ENCODE measurements around the gene RAD51B. TPM values are rescaled to one million over a fixed set of nuclear protein-coding genes. Genes with fewer than 3 reads are reported as not detected.

The RAD51B gene
- total and polyA plus RNA-seq, 2 of the 13 experiments (the other 11 are each of a cell fraction or from before 2014, with no cell fraction given) = 7.0 to 9.5 TPM

DNA sequence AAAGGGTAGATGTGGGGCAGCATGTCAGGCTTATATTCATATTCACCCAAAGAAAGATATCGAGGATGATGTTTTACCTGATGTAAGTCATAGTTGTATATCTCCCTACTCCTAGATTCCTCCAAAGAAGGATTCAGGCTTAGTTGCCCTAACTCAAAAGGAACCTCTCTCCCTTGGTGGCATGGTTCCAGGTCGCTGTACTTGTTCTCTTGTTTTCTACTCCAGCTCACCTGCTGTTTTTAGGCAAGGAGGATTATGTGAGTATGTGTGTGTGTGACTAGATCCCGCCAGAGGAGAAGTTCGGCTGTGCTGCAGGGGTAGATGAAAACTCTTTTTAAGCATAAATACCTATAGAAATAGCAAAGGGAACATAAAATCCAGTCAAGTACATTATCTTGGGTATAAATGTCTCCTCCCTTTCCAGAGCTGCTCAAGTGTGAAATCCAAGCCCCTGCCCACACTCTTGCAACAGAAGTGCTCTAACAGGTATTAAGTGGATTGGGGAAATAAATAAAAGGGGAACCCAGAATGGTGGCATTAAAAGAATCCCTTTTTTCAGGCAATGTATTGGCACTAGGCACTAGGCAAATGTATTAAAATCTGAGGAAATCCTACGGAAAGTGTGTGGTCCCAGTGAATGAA lies 597.6 kb downstream of the RAD51B start (continued):
- TF ChIP-seq, protein P1, sequence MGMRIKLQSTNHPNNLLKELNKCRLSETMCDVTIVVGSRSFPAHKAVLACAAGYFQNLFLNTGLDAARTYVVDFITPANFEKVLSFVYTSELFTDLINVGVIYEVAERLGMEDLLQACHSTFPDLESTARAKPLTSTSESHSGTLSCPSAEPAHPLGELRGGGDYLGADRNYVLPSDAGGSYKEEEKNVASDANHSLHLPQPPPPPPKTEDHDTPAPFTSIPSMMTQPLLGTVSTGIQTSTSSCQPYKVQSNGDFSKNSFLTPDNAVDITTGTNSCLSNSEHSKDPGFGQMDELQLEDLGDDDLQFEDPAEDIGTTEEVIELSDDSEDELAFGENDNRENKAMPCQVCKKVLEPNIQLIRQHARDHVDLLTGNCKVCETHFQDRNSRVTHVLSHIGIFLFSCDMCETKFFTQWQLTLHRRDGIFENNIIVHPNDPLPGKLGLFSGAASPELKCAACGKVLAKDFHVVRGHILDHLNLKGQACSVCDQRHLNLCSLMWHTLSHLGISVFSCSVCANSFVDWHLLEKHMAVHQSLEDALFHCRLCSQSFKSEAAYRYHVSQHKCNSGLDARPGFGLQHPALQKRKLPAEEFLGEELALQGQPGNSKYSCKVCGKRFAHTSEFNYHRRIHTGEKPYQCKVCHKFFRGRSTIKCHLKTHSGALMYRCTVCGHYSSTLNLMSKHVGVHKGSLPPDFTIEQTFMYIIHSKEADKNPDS (CRISPR knock-in tag; IDR thresholded peaks at IDR 0.05) = no peak

DNA sequence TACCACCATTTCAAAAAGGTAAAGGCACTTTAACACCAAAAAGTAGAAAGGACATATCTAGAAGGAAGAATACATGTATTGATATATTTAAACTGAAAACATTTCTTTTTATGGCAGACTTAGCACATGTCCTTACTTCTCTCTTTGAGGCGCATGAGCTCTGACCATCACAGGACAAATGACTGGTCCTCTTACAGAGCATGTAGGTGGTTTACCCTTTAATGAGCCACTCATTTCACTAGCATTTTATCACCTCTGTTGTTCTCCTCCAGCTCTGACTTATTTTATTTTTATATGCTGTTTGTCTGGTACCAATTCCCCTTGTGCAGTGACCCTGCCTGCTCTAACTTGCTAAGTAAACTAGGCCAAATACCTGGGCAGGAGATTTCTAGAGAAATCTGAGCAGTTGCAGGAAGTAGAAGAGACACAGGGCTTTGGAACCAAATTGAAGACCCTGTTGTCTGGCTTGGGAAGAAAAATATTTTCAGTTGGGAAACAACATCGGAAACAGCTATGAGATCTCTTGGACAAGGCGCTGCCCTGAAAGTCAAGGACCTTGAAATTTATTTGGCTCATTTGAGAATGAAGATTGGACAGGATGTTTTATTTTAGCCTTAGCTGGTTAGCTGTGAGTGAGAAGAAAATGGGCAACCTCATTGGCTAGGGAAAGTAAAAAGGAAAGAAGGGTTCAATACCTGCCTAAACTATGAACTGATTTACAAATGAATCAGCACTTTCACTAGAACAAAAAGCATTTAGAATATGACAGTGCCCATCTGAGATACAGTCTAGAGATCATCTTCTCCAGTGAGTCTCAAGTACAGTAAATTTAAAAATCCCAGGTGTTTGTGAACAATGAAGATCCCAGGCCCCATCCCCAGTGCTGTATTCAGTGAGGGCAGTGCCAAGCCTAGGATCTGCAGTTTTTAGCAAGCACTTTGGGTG lies 598.9 kb downstream of the RAD51B start:
- POLR2A ChIA-PET = no interaction called here
- no peak for TF ChIP-seq FOXP1 (IDR thresholded peaks at IDR 0.05)
- no peak for TF ChIP-seq FOXP1 (CRISPR knock-in tag; IDR thresholded peaks at IDR 0.05)
- no peak for TF ChIP-seq ZNF557 (CRISPR knock-in tag; IDR thresholded peaks at IDR 0.05)
- no peak for TF ChIP-seq ZFP36L1 (CRISPR knock-in tag; IDR thresholded peaks at IDR 0.05)
- TF ChIP-seq ASH2L (IDR thresholded peaks at IDR 0.05; ENCODE audit: insufficient read length, low read depth, low read length) = no peak
- TF ChIP-seq, protein P2, sequence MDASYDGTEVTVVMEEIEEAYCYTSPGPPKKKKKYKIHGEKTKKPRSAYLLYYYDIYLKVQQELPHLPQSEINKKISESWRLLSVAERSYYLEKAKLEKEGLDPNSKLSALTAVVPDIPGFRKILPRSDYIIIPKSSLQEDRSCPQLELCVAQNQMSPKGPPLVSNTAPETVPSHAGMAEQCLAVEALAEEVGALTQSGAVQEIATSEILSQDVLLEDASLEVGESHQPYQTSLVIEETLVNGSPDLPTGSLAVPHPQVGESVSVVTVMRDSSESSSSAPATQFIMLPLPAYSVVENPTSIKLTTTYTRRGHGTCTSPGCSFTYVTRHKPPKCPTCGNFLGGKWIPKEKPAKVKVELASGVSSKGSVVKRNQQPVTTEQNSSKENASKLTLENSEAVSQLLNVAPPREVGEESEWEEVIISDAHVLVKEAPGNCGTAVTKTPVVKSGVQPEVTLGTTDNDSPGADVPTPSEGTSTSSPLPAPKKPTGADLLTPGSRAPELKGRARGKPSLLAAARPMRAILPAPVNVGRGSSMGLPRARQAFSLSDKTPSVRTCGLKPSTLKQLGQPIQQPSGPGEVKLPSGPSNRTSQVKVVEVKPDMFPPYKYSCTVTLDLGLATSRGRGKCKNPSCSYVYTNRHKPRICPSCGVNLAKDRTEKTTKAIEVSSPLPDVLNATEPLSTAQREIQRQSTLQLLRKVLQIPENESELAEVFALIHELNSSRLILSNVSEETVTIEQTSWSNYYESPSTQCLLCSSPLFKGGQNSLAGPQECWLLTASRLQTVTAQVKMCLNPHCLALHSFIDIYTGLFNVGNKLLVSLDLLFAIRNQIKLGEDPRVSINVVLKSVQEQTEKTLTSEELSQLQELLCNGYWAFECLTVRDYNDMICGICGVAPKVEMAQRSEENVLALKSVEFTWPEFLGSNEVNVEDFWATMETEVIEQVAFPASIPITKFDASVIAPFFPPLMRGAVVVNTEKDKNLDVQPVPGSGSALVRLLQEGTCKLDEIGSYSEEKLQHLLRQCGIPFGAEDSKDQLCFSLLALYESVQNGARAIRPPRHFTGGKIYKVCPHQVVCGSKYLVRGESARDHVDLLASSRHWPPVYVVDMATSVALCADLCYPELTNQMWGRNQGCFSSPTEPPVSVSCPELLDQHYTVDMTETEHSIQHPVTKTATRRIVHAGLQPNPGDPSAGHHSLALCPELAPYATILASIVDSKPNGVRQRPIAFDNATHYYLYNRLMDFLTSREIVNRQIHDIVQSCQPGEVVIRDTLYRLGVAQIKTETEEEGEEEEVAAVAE (CRISPR knock-in tag; IDR thresholded peaks at IDR 0.05; ENCODE audit: borderline replicate concordance) = no peak
- TF ChIP-seq BCLAF1 (IDR thresholded peaks at IDR 0.05) = no peak
- TF ChIP-seq ZFP36 (IDR thresholded peaks at IDR 0.05; ENCODE audit: borderline replicate concordance, low read depth, low read length, partially characterized antibody) = no peak
- TF ChIP-seq ZNF446 (CRISPR knock-in tag; IDR thresholded peaks at IDR 0.05) = no peak

More for the DNA sequence above, 598.9 kb downstream of the RAD51B start:
- FAIRE-seq (no peak), ATAC-seq (no peak), DNase-seq (ENCODE audit: low spot score) (no peak)
- no TSS peak for BruUV-seq (replicated peaks)
- in situ Hi-C loops (cut with HindIII; ENCODE audit: extremely low pct_ligation_motif_present, low pct_unique_long_range_greater_than_20kb) (no loop called here), intact Hi-C loops (cut with micrococcal nuclease; ENCODE audit: unreplicated experiment) (no loop called here)
- Histone ChIP-seq H3K36me3 (replicated peaks in 1 of 2; ENCODE audit: control insufficient read depth in 1 of 2, insufficient read depth in 2 of 2, low read length in 2 of 2) (no peaks in the 10 kb centered on the region), H3K9ac (ENCODE audit: insufficient read depth, low read depth, low read length) (no peak overlapping the region), H3K4me3 (replicated peaks in 1 of 3; ENCODE audit: insufficient read depth in 1 of 3, low read depth in 2 of 3, low read length in 3 of 3) (no peak overlapping the region), H4K20me1 (ENCODE audit: insufficient read depth, low read length) (no peaks in the 10 kb centered on the region), H3K27me3 (ENCODE audit: control insufficient read depth in 1 of 2, insufficient read depth in 2 of 2, low read length in 2 of 2) (no peaks in the 10 kb centered on the region), H3K79me2 (ENCODE audit: insufficient read depth, low read length) (no peaks in the 10 kb centered on the region), H3K4me1 (ENCODE audit: insufficient read depth, low read length) (peaks cover 7% of the 10 kb centered on the region; the same call in 1 of the 2 replicates), H3K9me3 (ENCODE audit: low read length) (no peaks in the 10 kb centered on the region), H3K4me2 (ENCODE audit: low read depth, low read length) (no peak overlapping the region), H2AFZ (ENCODE audit: low read length) (no peak overlapping the region), H3K27ac (ENCODE audit: extremely low read length, insufficient read depth, low read length) (no peak overlapping the region)
- 89% methylated on average over 3 of the region's 3 CpGs for WGBS (ENCODE audit: low lambda C conversion rate)
- CTCF ChIA-PET (ENCODE audit: low intra/inter-chr PET ratio, low total read pairs) = no interaction called here

Measured in HepG2 (cell line).